ENCODE results near the gene MAGIX. TPM values are rescaled to one million over a fixed set of nuclear protein-coding genes. Genes with fewer than 3 reads are reported as not detected.

Gene MAGIX
- total RNA-seq, 1 experiment from 2014 or later = 1.2 TPM

DNA sequence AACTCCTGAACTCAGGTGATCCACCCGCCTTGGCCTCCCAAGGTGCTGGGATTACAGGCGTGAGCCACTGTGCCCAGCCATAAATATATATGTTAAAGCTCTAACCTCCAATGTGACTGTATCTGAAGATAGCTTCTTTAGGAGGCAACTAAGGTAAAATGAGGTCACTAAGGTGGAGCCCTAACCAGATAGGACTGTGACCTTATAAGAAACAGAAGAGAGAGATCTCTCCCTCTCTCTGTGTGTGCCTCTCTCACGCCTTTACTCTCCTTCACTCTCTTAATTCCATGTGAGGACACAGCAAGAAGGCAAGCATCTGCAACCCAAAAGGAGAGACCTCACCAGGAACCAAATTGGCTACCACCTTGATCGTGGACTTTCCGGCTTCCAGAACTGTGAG, 926 bp upstream of the MAGIX start:
- H3K9me3 Mint-ChIP-seq = no peaks in the 10 kb centered on the region
- peaks cover 70% of the 10 kb centered on the region for H3K27me3 Mint-ChIP-seq (ENCODE audit: low read depth)
- no peak for DNase-seq (ENCODE audit: low spot score)
- peak overlapping the region; percentile 24; the same call in 1 of the 2 replicates for H3K4me3 Mint-ChIP-seq
- ChIA-PET CTCF (interaction anchor here (1.5 to 2.6 kb wide), 2 partner anchors 19 to 23 kb away, joined by 5 to 8 read pairs; no protein-coding TSS in a partner anchor), POLR2A (no interaction called here)
- TF ChIP-seq, protein P1, sequence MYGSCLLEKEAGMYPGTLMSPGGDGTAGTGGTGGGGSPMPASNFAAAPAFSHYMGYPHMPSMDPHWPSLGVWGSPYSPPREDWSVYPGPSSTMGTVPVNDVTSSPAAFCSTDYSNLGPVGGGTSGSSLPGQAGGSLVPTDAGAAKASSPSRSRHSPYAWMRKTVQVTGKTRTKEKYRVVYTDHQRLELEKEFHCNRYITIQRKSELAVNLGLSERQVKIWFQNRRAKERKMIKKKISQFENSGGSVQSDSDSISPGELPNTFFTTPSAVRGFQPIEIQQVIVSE (CRISPR knock-in tag; IDR thresholded peaks at IDR 0.05; ENCODE audit: borderline replicate concordance) = no peak
- TF ChIP-seq TEAD1 (CRISPR knock-in tag; IDR thresholded peaks at IDR 0.05) (no peak), ZNF121 (CRISPR knock-in tag; IDR thresholded peaks at IDR 0.05) (no peak), ZBTB21 (CRISPR knock-in tag; IDR thresholded peaks at IDR 0.05; ENCODE audit: borderline replicate concordance) (no peak)
- TF ChIP-seq, protein P2, sequence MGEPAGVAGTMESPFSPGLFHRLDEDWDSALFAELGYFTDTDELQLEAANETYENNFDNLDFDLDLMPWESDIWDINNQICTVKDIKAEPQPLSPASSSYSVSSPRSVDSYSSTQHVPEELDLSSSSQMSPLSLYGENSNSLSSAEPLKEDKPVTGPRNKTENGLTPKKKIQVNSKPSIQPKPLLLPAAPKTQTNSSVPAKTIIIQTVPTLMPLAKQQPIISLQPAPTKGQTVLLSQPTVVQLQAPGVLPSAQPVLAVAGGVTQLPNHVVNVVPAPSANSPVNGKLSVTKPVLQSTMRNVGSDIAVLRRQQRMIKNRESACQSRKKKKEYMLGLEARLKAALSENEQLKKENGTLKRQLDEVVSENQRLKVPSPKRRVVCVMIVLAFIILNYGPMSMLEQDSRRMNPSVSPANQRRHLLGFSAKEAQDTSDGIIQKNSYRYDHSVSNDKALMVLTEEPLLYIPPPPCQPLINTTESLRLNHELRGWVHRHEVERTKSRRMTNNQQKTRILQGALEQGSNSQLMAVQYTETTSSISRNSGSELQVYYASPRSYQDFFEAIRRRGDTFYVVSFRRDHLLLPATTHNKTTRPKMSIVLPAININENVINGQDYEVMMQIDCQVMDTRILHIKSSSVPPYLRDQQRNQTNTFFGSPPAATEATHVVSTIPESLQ (CRISPR knock-in tag; IDR thresholded peaks at IDR 0.05) = no peak
- TF ChIP-seq, protein P3, sequence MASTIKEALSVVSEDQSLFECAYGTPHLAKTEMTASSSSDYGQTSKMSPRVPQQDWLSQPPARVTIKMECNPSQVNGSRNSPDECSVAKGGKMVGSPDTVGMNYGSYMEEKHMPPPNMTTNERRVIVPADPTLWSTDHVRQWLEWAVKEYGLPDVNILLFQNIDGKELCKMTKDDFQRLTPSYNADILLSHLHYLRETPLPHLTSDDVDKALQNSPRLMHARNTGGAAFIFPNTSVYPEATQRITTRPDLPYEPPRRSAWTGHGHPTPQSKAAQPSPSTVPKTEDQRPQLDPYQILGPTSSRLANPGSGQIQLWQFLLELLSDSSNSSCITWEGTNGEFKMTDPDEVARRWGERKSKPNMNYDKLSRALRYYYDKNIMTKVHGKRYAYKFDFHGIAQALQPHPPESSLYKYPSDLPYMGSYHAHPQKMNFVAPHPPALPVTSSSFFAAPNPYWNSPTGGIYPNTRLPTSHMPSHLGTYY (CRISPR knock-in tag; IDR thresholded peaks at IDR 0.05) = no peak
- TF ChIP-seq, protein P4, sequence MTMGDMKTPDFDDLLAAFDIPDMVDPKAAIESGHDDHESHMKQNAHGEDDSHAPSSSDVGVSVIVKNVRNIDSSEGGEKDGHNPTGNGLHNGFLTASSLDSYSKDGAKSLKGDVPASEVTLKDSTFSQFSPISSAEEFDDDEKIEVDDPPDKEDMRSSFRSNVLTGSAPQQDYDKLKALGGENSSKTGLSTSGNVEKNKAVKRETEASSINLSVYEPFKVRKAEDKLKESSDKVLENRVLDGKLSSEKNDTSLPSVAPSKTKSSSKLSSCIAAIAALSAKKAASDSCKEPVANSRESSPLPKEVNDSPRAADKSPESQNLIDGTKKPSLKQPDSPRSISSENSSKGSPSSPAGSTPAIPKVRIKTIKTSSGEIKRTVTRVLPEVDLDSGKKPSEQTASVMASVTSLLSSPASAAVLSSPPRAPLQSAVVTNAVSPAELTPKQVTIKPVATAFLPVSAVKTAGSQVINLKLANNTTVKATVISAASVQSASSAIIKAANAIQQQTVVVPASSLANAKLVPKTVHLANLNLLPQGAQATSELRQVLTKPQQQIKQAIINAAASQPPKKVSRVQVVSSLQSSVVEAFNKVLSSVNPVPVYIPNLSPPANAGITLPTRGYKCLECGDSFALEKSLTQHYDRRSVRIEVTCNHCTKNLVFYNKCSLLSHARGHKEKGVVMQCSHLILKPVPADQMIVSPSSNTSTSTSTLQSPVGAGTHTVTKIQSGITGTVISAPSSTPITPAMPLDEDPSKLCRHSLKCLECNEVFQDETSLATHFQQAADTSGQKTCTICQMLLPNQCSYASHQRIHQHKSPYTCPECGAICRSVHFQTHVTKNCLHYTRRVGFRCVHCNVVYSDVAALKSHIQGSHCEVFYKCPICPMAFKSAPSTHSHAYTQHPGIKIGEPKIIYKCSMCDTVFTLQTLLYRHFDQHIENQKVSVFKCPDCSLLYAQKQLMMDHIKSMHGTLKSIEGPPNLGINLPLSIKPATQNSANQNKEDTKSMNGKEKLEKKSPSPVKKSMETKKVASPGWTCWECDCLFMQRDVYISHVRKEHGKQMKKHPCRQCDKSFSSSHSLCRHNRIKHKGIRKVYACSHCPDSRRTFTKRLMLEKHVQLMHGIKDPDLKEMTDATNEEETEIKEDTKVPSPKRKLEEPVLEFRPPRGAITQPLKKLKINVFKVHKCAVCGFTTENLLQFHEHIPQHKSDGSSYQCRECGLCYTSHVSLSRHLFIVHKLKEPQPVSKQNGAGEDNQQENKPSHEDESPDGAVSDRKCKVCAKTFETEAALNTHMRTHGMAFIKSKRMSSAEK (CRISPR knock-in tag; IDR thresholded peaks at IDR 0.05; ENCODE audit: borderline replicate concordance) = no peak
- H3K36me3 Mint-ChIP-seq = no peaks in the 10 kb centered on the region
- ATAC-seq = no peak
- H3K27ac Mint-ChIP-seq = no peak overlapping the region
- H3K4me1 Mint-ChIP-seq = peaks cover 8% of the 10 kb centered on the region

DNA sequence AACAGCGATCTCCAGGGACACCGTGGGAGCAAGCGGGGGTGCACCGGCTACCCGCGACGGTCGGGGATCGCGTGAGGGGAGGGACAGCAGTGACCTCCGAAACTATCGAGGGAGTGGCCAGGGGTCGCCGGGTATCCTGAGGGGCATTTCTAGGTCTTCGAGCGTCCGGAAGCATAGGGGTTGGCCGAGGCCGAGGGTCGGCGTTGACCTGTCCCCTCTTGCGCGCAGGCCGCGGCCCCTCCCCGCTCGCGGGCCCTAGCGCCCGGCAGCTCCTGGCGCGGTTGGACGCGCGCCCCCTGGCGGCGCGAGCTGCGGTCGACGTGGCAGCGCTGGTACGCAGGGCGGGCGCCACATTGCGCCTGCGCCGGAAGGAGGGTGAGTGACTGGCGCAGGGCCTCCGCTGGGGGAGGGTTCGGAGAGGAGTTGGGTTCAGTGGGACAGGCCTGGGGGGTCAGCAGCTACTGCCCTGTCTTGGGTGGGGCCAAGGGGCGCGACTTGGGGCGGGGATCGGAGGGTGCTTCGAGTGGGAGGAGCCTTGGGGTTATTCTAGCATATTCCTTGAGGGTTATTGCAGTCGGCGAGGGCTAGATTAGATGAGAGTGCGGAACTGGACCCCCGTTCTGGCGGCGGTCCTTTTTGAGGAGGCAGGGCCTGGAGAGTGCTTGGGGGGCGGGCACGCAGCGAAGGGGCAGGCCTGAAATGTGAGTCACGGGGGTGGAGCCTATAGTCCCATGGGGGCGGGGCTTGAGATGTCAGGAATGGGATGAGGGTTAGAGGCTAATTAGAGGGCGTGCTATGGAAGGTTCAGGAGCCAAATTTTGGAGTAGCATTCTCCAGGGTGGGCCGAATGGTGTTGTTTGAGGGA, 1.2 kb downstream of the MAGIX start:
- Mint-ChIP-seq H3K27me3 (ENCODE audit: low read depth) (peaks cover 63% of the 10 kb centered on the region), H3K9me3 (no peaks in the 10 kb centered on the region), H3K27ac (peak overlapping the region; percentile 93), H3K4me3 (peak overlapping the region; percentile 78), H3K36me3 (no peaks in the 10 kb centered on the region), H3K4me1 (peaks cover 13% of the 10 kb centered on the region)
- ChIA-PET POLR2A (interaction anchor here (0.8 to 1.0 kb wide), 2 partner anchors 9 to 43 kb away, joined by 3 to 4 read pairs; no protein-coding TSS in a partner anchor), CTCF (interaction anchor here (0.6 to 2.6 kb wide), 12 partner anchors 9 to 1808 kb away, joined by 3 to 9 read pairs (median 4); no protein-coding TSS in a partner anchor)
- peak; percentile 73 for ATAC-seq
- DNase-seq (ENCODE audit: low spot score) = peak; percentile 90
- no peak for TF ChIP-seq NR3C1 (CRISPR knock-in tag; conservative IDR thresholded peaks at IDR 0.05; ENCODE audit: low read depth)
- no peak for TF ChIP-seq ELF4 (CRISPR knock-in tag; IDR thresholded peaks at IDR 0.05; ENCODE audit: low read depth)
- TF ChIP-seq, protein P5, sequence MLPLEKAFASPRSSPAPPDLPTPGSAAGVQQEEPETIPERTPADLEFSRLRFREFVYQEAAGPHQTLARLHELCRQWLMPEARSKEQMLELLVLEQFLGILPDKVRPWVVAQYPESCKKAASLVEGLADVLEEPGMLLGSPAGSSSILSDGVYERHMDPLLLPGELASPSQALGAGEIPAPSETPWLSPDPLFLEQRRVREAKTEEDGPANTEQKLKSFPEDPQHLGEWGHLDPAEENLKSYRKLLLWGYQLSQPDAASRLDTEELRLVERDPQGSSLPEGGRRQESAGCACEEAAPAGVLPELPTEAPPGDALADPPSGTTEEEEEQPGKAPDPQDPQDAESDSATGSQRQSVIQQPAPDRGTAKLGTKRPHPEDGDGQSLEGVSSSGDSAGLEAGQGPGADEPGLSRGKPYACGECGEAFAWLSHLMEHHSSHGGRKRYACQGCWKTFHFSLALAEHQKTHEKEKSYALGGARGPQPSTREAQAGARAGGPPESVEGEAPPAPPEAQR (CRISPR knock-in tag; IDR thresholded peaks at IDR 0.05) = no peak
- TF ChIP-seq, protein P6, sequence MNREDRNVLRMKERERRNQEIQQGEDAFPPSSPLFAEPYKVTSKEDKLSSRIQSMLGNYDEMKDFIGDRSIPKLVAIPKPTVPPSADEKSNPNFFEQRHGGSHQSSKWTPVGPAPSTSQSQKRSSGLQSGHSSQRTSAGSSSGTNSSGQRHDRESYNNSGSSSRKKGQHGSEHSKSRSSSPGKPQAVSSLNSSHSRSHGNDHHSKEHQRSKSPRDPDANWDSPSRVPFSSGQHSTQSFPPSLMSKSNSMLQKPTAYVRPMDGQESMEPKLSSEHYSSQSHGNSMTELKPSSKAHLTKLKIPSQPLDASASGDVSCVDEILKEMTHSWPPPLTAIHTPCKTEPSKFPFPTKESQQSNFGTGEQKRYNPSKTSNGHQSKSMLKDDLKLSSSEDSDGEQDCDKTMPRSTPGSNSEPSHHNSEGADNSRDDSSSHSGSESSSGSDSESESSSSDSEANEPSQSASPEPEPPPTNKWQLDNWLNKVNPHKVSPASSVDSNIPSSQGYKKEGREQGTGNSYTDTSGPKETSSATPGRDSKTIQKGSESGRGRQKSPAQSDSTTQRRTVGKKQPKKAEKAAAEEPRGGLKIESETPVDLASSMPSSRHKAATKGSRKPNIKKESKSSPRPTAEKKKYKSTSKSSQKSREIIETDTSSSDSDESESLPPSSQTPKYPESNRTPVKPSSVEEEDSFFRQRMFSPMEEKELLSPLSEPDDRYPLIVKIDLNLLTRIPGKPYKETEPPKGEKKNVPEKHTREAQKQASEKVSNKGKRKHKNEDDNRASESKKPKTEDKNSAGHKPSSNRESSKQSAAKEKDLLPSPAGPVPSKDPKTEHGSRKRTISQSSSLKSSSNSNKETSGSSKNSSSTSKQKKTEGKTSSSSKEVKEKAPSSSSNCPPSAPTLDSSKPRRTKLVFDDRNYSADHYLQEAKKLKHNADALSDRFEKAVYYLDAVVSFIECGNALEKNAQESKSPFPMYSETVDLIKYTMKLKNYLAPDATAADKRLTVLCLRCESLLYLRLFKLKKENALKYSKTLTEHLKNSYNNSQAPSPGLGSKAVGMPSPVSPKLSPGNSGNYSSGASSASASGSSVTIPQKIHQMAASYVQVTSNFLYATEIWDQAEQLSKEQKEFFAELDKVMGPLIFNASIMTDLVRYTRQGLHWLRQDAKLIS (CRISPR knock-in tag; IDR thresholded peaks at IDR 0.05; ENCODE audit: borderline replicate concordance) = no peak
- no peak for TF ChIP-seq ZNF263 (CRISPR knock-in tag; IDR thresholded peaks at IDR 0.05; ENCODE audit: low read depth)
- no peak for TF ChIP-seq ZNF121 (CRISPR knock-in tag; IDR thresholded peaks at IDR 0.05)
- no peak for TF ChIP-seq NFYB (CRISPR knock-in tag; conservative IDR thresholded peaks at IDR 0.05; ENCODE audit: low read depth)
- TF ChIP-seq SOX15 (CRISPR knock-in tag; IDR thresholded peaks at IDR 0.05) = no peak
- TF ChIP-seq, protein P7, sequence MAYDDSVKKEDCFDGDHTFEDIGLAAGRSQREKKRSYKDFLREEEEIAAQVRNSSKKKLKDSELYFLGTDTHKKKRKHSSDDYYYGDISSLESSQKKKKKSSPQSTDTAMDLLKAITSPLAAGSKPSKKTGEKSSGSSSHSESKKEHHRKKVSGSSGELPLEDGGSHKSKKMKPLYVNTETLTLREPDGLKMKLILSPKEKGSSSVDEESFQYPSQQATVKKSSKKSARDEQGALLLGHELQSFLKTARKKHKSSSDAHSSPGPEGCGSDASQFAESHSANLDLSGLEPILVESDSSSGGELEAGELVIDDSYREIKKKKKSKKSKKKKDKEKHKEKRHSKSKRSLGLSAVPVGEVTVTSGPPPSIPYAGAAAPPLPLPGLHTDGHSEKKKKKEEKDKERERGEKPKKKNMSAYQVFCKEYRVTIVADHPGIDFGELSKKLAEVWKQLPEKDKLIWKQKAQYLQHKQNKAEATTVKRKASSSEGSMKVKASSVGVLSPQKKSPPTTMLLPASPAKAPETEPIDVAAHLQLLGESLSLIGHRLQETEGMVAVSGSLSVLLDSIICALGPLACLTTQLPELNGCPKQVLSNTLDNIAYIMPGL (CRISPR knock-in tag; IDR thresholded peaks at IDR 0.05) = 0 out of 2 replicates have a peak, but pooled peaks have one; percentile 46
